GM10248 (cell line): ENCODE results near the gene PIGU.
"Not testable (repeated sequence)": the region's sequence is repeated elsewhere in the genome, so short reads cannot be mapped to it uniquely, and the experiment has no call there.

ENCODE experiments used
- CTCF ChIA-PET: fragments of 300-600 bp; sonication (Branson Sonifier 250); formaldehyde crosslinking; extraction: SDS; loops from one replicate; lab custom pipeline; 2021; ENCODE audit warnings: antibody characterized with exemption; lab: Yijun Ruan, JAX
- POLR2A ChIA-PET: fragments of 350-650 bp; sonication (Branson Sonifier 250); formaldehyde crosslinking; extraction: SDS; loops from one replicate; lab custom pipeline; 2020; ENCODE audit warnings: antibody characterized with exemption; lab: Yijun Ruan, JAX
- DNase-seq: peaks from one replicate; pipeline ENCODE4 v3.0.0; 2012; ENCODE audit errors: extremely low spot score
- TF ChIP-seq, protein P1 (sequence below): IDR thresholded peaks from 2 replicates; pipeline ENCODE4 v1.5.1; 2012; ENCODE audit warnings: mild to moderate bottlenecking, low read depth; ENCODE audit errors: extremely low read depth, missing control alignments, control extremely low read depth

PIGU gene

DNA sequence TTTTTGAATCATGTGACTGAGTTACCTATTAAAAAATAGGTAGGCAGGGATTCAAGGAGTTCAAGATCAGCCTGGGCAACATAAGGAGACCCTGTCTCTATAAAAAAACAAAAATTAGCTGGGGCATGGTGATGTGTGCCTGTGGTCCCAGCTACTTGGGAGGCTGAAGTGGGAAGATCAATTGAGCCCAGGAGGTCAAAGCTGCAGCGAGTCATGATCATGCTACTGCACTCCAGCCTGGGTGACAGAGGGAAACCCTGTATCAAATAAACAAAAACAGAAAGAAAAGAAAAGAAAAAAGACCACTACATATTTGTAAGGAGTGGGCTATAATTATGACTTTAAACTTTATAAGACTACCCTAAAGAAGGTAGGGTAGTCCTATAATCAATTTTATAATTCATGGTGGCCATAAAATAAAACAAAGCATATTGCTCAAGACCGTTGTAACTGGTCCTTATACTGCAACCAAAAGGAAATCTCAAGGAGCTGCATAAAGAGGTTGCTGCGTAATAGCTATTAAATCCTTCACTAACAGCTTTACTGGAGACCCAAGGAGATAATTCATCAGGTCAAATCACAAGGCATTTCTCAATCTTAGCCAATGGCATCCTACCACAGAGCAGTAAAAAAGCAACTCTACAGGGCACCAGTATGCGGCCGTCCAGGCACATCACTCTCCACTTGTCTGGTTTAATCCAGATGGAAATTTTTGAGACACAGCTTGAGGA, 13.5 kb downstream of the PIGU start:
- DNase-seq, result no peak
- ChIA-PET POLR2A (no interaction called here), CTCF (interaction anchor here (1.0 to 2.0 kb wide), 2 partner anchors 13 to 17 kb away, joined by 3 to 4 read pairs; no protein-coding TSS in a partner anchor)
- TF ChIP-seq, protein P1, sequence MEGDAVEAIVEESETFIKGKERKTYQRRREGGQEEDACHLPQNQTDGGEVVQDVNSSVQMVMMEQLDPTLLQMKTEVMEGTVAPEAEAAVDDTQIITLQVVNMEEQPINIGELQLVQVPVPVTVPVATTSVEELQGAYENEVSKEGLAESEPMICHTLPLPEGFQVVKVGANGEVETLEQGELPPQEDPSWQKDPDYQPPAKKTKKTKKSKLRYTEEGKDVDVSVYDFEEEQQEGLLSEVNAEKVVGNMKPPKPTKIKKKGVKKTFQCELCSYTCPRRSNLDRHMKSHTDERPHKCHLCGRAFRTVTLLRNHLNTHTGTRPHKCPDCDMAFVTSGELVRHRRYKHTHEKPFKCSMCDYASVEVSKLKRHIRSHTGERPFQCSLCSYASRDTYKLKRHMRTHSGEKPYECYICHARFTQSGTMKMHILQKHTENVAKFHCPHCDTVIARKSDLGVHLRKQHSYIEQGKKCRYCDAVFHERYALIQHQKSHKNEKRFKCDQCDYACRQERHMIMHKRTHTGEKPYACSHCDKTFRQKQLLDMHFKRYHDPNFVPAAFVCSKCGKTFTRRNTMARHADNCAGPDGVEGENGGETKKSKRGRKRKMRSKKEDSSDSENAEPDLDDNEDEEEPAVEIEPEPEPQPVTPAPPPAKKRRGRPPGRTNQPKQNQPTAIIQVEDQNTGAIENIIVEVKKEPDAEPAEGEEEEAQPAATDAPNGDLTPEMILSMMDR, result no peak

DNA sequence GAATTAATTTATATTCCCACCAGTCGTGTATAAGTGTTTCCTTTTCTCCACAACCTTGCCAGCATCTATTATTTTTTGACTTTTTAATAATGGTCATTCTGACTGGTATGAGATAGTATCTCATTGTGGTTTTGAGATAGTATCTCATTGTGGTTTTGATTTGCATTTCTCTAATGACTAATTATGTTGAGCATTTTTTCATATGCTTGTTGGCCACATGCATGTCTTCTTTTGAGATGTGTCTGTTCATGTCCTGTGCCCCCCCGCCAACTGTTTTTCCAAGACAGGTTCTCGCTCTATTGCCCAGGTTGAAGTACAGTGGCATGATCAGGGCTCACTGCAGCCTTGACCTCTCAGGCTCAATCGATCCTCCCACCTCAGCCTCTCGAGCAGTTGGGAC, 15.1 kb downstream of the PIGU start:
- CTCF ChIA-PET, DNase-seq, POLR2A ChIA-PET: not testable (repeated sequence)

DNA sequence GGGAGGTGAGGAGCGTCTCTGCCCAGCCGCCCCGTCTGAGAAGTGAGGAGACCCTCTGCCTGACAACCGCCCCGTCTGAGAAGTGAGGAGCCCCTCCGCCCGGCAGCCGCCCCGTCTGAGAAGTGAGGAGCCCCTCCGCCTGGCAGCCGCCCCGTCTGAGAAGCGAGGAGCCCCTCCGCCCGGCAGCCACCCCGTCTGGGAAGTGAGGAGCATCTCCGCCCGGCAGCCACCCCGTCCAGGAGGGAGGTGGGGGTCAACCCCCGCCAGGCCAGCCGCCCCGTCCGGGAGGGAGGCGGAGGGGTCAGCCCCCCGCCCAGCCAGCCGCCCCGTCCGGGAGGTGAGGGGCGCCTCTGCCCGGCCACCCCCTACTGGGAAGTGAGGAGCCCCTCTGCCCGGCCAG, 18.2 kb downstream of the PIGU start:
- DNase-seq, CTCF ChIA-PET, POLR2A ChIA-PET: not testable (repeated sequence)

DNA sequence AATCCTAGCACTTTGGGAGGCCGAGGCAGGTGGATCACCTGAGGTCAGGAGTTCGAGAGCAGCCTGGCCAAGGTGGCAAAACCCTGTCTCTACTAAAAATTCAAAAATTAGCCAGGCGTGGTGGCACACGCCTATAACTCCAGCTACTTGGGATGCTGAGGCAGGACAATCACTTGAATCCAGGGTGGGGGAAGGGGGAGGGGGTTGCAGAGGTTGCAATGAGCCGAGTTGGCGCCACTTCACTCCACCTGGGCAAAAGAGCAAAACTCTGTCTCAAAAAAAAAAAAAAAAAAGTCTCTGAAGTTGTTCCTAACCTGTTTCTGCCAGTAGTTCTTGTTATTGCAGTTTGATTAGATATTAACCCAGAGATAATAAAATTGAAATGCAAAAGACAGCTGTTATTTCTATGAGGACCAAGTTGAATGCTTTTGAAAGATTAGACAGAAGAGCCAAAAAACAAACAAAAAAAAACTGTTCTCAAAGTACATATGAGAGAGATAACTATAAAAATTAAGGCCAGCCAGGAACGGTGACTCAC, 22.6 kb downstream of the PIGU start:
- DNase-seq, result no peak
- TF ChIP-seq, protein P1, result no peak
- POLR2A ChIA-PET, result interaction anchor here (0.7 kb wide), 1 partner anchor 1371 kb away, joined by 3 read pairs; the partner anchor contains the start of gene BPIFB1
- CTCF ChIA-PET, result no interaction called here

DNA sequence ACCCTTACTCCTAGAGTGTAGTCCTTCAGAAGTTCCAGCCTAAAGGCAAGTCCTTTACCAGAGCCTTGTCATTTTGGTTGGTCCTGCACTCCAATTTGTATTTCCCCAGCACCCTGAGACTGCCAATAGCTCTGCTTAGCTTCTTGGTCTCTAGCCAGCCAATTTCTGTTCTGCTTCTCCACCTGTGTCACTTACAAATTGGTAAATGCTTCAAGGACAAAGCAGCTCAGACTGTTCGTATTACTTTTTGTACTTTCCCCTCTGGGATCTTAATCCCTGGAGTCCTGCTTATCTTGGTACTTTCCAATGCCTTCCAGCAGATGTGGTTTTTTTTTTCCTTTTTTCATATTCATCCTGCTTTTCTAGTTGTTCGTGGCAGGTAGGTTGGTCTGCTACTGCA, 25.7 kb downstream of the PIGU start:
- CTCF ChIA-PET, result interaction anchor here (1.3 to 1.4 kb wide), 2 partner anchors 23 to 112 kb away, joined by 3 to 5 read pairs; no protein-coding TSS in a partner anchor
- POLR2A ChIA-PET, result no interaction called here
- no peak for DNase-seq
- TF ChIP-seq, protein P1, result no peak

DNA sequence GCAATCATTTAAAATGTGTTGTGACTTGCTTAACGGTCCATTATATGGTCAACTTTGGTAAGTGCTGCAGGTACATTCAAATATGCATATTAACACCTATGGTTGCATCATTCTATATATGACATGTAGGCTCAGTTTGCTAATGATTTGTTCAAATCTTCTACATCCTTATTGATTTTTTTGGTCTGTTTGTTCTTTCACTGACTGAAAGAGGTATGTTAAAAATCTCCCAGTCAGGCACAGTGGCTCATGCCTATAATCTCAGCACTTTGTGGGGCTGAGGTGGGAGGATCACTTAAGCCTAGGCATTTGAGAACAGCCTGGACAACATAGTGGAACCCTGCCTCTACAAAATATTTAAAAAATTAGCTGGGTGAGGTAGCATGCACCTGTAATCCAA, 29.2 kb downstream of the PIGU start:
- ChIA-PET POLR2A (no interaction called here), CTCF (no interaction called here)
- DNase-seq, result no peak
- TF ChIP-seq, protein P1, result no peak

DNA sequence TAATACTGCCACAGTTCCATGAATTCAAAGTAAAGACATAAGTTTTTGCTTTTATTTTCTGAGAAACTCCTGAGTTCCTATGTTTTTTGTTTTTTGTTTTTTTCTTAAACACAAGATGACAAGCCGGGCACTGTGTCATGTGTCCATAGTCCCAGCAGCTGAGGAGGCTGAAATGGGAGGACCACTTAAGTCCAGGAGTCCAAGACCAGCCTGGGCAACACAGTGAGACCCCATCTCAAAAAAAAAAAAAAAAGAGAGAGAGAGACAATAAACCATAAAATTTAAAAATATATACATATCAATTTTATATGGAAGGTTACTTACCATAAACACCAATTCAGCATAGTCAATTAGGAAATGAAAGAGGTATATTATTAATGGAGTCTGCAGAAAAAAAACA, 31.9 kb downstream of the PIGU start:
- CTCF ChIA-PET, result interaction anchor here (1.8 kb wide), 1 partner anchor 10 kb away, joined by 6 read pairs; no protein-coding TSS in a partner anchor
- POLR2A ChIA-PET, result no interaction called here

More for the DNA sequence above, 31.9 kb downstream of the PIGU start:
- no peak for DNase-seq
- TF ChIP-seq, protein P1, result no peak
